Panc1 (cell line): Measurements from ENCODE around the gene OTUD7B. TPM values are rescaled to one million over a fixed set of nuclear protein-coding genes. Genes with fewer than 3 reads are reported as not detected.

Experiments
- total RNA-seq: library from RNA; stranded (reverse); gene quantifications from one replicate; pipeline ENCODE4 v1.2.1, GENCODE V29; 2021; ENCODE audit not compliant: unreplicated experiment

OTUD7B gene
- total RNA-seq, 1 experiment from 2014 or later = 24.1 TPM

Other genes starting within 250 kb of the OTUD7B start
- gene FCGR1A, start 228.0 kb downstream of the OTUD7B start, total RNA-seq = not detected
- gene BOLA1, start 111.2 kb downstream of the OTUD7B start, total RNA-seq = 14.6 TPM
- gene SV2A, start 92.9 kb downstream of the OTUD7B start, total RNA-seq = 2.9 TPM
- 120 TPM for gene SF3B4, start 82.9 kb downstream of the OTUD7B start, total RNA-seq
- 12.0 TPM for gene MTMR11, start 73.8 kb downstream of the OTUD7B start, total RNA-seq
- gene VPS45, start 57.0 kb upstream of the OTUD7B start, total RNA-seq = 24.9 TPM
- gene PLEKHO1, start 139.2 kb upstream of the OTUD7B start, total RNA-seq = 9.1 TPM
- 66.2 TPM for gene ANP32E, start 225.4 kb upstream of the OTUD7B start, total RNA-seq
- not detected for gene CA14, start 247.0 kb upstream of the OTUD7B start, total RNA-seq